ENCODE data around the gene TEX264. TPM values are rescaled to one million over a fixed set of nuclear protein-coding genes. Genes with fewer than 3 reads are reported as not detected.

TEX264 gene
- total and polyA plus RNA-seq, 3 experiments from 2014 or later = 48.2 to 110 (median 52.3) TPM

DNA sequence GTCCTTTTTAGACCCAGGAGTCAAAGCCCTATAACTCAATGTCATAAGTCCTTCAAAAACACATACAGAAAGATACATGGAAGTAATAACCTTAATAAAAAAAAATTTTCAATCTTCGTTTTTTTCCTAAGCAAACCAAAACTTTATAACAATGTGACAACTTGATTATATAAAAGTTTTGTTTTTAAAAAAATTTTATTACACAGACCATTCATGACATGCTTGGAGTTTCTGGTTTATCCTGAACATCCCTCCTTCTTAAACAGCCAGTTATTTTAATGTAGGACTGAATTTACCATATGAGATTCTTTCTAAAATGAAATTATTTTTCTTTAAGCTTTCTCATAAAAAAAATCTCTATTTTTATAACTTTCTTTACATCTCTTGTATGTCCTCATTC lies 77.3 kb downstream of the TEX264 start:
- no peak overlapping the region for H3K27ac Mint-ChIP-seq
- ChIA-PET CTCF (no interaction called here), POLR2A (no interaction called here)
- peaks cover 4 to 13% (median 10%) of the 10 kb centered on the region in 3 donors for H3K4me1 Mint-ChIP-seq
- Histone ChIP-seq H3K36me3 (ENCODE audit: insufficient read depth, low read length) (no peaks in the 10 kb centered on the region), H3K27ac (ENCODE audit: low read depth, low read length) (no peak overlapping the region), H3K9me3 (ENCODE audit: low read length) (no peaks in the 10 kb centered on the region), H3K27me3 (ENCODE audit: insufficient read depth, low read length, poor library complexity, severe bottlenecking) (no peaks in the 10 kb centered on the region), H3K4me1 (ENCODE audit: insufficient read depth, low read length) (no peaks in the 10 kb centered on the region), H3K4me3 (ENCODE audit: low read length) (no peak overlapping the region)
- no peak for DNase-seq
- no peak overlapping the region for H3K4me3 Mint-ChIP-seq
- H3K9me3 Mint-ChIP-seq = no peaks in the 10 kb centered on the region
- no peaks in the 10 kb centered on the region for H3K27me3 Mint-ChIP-seq
- H3K36me3 Mint-ChIP-seq = no peaks in the 10 kb centered on the region

- POLR2A ChIA-PET = no interaction called here
- Histone ChIP-seq H3K4me1 (ENCODE audit: insufficient read depth, low read length) (no peaks in the 10 kb centered on the region), H3K27ac (ENCODE audit: low read depth, low read length) (no peak overlapping the region), H3K27me3 (ENCODE audit: insufficient read depth, low read length, poor library complexity, severe bottlenecking) (no peaks in the 10 kb centered on the region), H3K36me3 (ENCODE audit: insufficient read depth, low read length) (no peaks in the 10 kb centered on the region), H3K4me3 (ENCODE audit: low read length) (no peak overlapping the region), H3K9me3 (ENCODE audit: low read length) (no peaks in the 10 kb centered on the region)
- H3K36me3 Mint-ChIP-seq = peaks cover 0 to 3% (median 0%) of the 10 kb centered on the region in 3 donors
- no peak overlapping the region for H3K4me3 Mint-ChIP-seq
- H3K27me3 Mint-ChIP-seq = peaks cover 0 to 6% of the 10 kb centered on the region in 2 donors
- DNase-seq = no peak
- CTCF ChIA-PET = no interaction called here
- H3K27ac Mint-ChIP-seq = no peak overlapping the region
- peaks cover 4 to 13% (median 10%) of the 10 kb centered on the region in 3 donors for H3K4me1 Mint-ChIP-seq
- peaks cover 0 to 7% (median 3%) of the 10 kb centered on the region in 5 donors for H3K9me3 Mint-ChIP-seq
Measured at GRCh38 chr3:51750878-51751277, 79.8 kb downstream of the TEX264 start.

GRCh38 chr3:51751287-51751686 lies 80.2 kb downstream of the TEX264 start:
- no peak overlapping the region for H3K27ac ChIP-seq (ENCODE audit: low read depth, low read length)
- DNase-seq = no peak
- no peaks in the 10 kb centered on the region for H3K4me1 ChIP-seq (ENCODE audit: insufficient read depth, low read length)
- H3K27me3 ChIP-seq (ENCODE audit: insufficient read depth, low read length, poor library complexity, severe bottlenecking) = no peaks in the 10 kb centered on the region
- Mint-ChIP-seq H3K27ac (peak overlapping the region in 1 of 8 donors; percentile 5), H3K4me1 (peaks cover 4 to 13% (median 10%) of the 10 kb centered on the region in 3 donors), H3K9me3 (peaks cover 3 to 11% (median 6%) of the 10 kb centered on the region in 5 donors), H3K36me3 (peaks cover 0 to 7% (median 0%) of the 10 kb centered on the region in 3 donors), H3K4me3 (no peak overlapping the region), H3K27me3 (peaks cover 0 to 10% of the 10 kb centered on the region in 2 donors)
- no peaks in the 10 kb centered on the region for H3K36me3 ChIP-seq (ENCODE audit: insufficient read depth, low read length)
- no peak overlapping the region for H3K4me3 ChIP-seq (ENCODE audit: low read length)
- no peaks in the 10 kb centered on the region for H3K9me3 ChIP-seq (ENCODE audit: low read length)
- ChIA-PET POLR2A (no interaction called here), CTCF (no interaction called here)

Other genes starting within 250 kb of the TEX264 start
- 10 to 100 TPM; 45.5 TPM for gene DCAF1, start 171.2 kb upstream of the TEX264 start, total RNA-seq
- gene DCAF1, start 171.2 kb upstream of the TEX264 start, polyA plus RNA-seq = 16.7 TPM
- 10 to 100 TPM; 35.3 to 36.2 TPM for gene RAD54L2, start 132.5 kb upstream of the TEX264 start, total RNA-seq
- 17.9 TPM for gene RAD54L2, start 132.5 kb upstream of the TEX264 start, polyA plus RNA-seq
- gene GRM2, start 35.8 kb downstream of the TEX264 start, total RNA-seq = under 1 TPM; 0.59 to 0.62 TPM
- 0.10 TPM for gene GRM2, start 35.8 kb downstream of the TEX264 start, polyA plus RNA-seq
- gene IQCF6, start 108.0 kb downstream of the TEX264 start, total RNA-seq = not detected
- not detected for gene IQCF6, start 108.0 kb downstream of the TEX264 start, polyA plus RNA-seq
- gene IQCF2, start 190.4 kb downstream of the TEX264 start, total RNA-seq = not detected
- gene IQCF2, start 190.4 kb downstream of the TEX264 start, polyA plus RNA-seq = not detected
- not detected for gene IQCF5, start 204.3 kb downstream of the TEX264 start, total RNA-seq
- gene IQCF5, start 204.3 kb downstream of the TEX264 start, polyA plus RNA-seq = not detected
- gene IQCF1, start 232.1 kb downstream of the TEX264 start, total RNA-seq = not detected
- not detected for gene IQCF1, start 232.1 kb downstream of the TEX264 start, polyA plus RNA-seq